CD4-positive, alpha-beta T cell treated with Interleukin-17A for 1 hour (primary cell): ENCODE results near the gene HLA-DPA1.

Source experiments
- DNase-seq: peaks from one replicate; pipeline ENCODE4 v3.0.0-alpha.2; 2020

The HLA-DPA1 gene

DNA sequence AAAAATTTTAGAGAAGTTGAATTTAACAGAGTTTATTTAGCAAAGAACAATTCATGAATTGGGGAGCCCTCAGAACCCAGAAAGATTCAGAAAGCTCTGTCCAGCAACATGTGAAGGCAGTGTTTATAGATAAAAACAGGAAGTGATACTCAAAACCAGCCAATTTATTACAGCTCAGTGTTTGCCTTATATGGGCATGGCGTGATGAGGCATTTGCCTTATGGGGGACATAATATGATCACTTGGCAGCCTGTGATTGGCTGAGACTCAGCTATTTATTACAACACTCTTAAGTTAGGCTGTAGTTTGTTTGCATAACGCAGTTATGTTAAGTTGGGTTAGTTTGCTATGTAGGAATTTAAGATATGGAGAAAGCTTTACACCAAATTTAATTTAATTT lies 11.5 kb downstream of the HLA-DPA1 start:
- peak; percentile 26 for DNase-seq

DNA sequence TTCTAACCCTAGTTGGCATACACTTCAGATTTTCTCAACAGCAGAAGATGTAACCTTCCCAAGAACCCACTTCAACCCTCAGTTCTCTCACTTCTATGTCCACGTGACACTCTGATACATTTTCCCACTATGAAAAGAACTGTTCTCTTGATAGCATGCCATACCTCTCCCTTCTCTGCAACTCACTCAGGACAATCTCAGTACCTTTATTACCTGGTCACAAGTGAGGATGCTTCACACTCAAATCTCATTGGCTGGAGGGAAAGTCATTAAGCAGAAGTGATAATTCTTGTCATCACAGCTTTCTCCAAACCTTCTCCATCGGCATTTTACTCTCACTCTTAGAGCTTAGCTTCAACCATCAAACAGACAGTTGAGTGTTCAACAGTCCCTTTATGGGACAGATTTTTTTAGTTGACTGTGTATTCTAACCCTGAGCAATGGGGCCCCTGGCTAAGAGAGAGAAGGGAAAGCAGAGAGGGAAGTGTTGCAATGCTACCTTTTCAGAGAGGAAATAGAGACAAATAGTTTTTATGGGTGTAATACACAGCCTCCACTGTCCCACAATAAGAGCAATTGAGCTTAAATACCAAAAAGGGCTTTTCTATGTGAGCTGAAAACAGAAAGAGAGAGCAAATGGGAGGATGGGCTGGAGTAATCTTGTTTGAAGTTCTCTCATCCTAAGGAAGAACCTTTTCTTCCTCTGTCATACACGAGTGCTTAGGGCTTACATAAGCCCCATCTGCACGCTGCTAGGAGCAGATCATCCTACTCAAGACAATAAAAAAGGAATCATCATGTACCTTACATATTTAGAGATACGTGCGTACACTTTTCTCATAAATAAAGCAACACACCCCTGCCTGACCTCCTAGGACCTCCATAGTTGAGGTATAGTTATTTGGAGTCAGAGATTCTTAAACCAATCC lies 16.0 kb downstream of the HLA-DPA1 start:
- DNase-seq = peak; percentile 17

DNA sequence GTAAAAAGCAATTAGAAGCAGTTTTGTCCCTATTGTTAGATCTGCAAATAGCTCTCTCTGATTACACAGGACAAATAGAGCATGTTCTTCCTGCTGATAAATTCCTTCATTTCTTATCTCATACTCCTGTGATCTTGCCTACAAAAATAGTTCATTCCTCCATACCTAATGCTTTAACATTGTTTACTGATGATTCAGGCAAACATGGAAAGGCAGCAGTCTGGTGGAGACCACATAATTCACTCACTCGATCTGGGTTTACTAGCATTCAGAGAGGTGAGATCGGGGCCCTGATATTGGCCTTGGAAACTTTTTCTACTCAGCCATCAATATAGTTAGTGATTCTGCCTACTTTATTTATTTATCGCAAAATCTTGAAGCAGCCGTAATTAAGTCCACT lies 20.2 kb downstream of the HLA-DPA1 start:
- no peak for DNase-seq

DNA sequence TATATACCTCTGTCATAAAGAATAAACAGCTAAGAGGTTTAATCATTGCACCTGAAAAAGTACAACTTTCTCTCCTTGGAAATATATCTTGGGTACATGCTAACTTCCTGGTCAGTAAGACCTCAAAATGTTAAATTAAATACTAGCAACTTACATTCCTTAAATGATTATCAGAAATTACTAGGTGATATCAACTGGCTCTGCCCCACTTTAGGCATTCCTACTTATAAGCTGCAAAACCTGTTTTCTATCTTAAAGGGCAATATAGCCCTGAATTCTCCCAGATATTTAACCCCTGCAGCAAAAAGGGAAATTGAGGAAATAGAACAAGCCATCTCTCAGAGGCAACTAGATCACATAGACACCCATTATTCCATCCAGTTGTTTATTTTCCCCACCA lies 20.8 kb downstream of the HLA-DPA1 start:
- no peak for DNase-seq

DNA sequence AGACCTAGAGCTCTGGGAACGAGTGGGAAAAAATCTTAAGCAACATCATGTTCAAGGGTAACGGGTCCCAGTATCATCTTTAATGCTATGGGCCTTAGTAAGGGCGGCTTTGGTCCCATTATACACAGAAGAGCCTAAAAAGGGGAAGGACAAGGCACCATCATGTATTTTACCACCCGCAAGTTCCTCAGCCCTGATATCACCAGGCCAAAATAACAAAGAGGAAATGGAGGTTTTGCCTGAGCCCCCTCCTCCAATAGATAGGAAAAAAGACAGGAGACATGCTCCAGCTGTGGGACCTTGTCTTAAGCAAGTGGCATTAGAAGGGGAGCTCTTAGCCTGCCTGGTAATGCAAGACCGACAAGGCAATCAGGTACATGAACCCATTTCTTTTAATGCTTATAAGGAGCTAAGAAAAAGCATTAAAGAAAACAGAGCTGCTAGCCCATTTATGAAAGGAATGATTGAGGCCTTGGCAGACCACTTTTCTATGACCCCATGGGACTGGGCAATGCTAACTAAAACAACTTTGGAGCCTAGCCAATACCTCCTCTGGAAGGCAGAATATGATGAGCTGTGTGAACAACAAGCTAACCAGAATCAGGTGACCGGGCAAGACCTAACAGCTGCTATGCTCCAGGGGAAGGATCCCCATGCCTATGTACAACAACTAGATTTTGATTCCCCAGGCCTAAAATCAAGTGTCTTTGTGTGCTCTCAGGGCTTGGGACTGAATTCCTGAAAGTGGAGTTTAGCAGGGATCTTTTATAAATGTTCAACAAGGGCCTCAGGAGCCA lies 23.2 kb downstream of the HLA-DPA1 start:
- no peak for DNase-seq

DNA sequence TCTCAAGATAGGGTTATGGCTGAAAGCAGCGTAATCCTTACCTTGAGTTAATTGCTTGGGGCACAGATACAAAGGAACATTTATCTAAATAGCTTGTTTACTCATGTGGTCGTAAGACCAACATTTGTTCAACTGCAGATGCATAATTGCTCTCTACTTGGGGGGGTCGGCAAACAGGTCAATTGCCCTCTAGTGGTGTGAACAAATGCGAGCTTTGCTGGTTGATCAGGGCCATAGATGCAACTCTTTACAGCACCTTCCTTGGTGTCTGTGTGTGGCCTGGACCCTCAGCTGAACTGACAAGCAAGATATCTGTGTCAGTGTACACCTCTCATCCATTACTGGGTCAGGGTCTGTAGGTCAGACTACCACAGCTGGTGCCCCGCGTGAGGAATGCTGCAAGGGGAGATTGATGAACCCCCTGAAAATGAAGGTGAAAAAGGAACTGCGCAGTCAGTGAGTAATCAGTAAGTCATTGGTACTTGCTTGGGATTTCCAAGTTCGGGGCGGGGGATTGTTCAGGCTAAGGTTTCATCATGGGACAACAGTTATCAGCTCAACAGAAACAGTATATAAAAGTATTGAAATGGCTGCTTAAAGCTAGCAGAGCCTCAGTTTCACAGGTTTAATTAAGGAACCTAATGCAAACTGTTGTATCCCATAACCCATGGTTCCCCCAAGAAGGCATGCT lies 24.0 kb downstream of the HLA-DPA1 start:
- DNase-seq = no peak

DNA sequence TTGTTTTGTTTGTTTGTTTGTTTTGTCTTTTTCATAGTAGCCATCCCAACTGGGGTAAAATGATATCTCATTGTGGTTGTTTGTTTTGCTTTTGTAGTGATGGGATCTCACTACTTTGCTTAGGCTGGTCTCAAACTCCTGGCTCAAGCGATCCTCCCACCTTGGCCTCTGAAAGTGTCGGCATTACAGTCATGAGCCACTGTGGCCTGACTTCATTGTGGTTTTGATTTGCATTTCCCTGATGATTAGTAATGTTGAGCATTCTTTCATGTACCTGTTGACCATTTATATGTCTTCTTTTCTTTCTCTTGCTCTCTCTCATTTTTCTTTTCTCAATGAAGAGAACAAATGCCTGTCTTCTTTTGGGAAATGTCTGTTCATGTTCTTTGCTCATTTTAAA lies 33.3 kb downstream of the HLA-DPA1 start:
- no peak for DNase-seq

DNA sequence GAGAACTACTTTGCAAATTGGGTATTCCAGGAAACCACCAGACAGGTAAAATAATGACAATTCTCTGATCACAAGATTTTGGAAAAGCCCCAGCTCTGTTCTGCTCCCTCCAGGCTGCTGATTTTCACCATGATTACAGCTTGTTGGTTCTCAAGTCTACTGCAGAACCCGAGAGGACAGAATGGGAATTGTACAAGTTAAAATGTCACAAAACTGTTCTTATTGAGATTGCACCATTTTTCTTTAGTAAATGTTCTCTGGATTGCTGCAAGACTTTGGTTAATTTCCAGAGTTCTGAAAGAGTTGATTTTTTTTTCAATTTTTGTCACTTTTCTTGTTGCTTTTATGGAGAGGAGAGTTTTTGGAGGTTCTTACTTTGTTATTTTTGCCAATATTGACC lies 36.9 kb downstream of the HLA-DPA1 start:
- DNase-seq = no peak

DNA sequence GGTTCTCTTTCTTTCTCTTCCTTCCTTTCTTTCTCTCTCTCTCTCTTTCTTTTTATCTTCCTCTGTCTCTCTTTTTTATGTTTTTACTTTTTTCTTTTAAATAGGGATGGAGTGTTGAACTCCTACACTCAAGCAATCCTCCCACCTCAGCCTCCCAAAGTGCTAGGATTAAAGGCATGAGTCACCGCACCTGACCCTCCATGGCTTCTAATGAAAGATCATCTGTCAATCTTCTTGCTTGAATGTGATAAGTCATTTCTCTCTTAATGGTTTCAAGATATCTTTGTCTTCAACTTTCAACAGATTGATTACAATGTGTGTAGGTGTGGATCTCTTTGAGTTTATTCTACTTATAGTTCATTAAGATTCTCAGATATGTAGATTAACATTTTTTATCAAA lies 38.9 kb downstream of the HLA-DPA1 start:
- DNase-seq = no peak

DNA sequence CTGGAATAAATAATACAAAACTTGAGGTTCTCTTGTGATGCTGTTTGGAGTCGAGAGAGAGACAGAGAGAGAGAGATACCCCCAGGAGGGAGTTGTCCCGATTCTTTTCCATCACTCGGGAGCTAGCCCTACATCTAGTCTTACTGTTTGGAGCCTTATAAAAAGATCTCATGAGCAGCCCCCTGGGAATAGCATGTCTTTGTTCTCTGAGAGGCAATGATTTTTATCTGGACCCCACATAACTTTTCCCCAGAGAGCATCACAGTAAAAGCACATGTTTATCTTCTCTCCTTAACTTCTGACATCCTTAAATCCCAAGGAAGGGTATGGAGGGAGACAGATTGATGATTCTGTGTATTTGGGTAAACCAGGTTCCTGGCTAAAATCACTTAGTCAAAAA lies 43.2 kb downstream of the HLA-DPA1 start:
- DNase-seq = no peak

DNA sequence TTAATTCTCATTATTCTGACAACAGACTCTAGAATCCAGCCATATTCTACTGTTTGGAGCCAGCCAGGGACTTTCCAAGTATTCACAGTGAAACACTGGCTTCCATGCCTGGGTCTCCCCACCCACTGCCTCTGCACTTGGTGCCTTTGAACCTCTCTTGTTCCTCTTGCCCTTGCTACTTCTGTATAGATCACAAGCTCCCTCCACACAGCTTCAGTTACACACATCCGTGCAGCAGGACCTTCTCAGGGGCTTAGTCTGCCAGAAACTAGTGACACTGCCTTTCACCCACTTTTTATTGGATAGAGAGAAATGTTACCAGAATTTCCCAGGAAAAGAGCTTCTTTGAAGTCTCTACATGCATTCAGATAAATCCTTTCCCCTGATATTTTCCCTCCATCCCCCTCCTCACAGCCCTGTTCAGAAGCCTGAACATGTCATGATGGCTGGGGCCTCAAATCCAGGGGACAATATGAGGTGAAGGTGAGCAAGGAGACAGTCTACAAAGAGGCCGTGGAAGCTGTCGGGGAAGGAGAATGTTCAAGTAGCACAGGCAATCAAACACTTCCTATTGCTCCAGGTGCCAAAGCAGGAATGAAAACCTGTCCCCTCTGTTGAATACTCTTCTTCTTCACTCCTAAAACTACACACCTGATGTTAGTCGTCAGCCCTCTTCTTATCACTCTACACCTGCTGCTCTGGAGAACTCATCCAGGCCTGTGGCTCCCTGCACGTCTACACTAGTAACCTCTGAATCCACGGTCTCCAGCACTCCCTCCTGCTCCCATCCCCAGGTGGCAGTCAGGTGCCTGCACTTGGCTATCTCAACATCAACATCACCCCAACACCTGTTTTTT lies 43.9 kb downstream of the HLA-DPA1 start:
- DNase-seq = peak; percentile 61

DNA sequence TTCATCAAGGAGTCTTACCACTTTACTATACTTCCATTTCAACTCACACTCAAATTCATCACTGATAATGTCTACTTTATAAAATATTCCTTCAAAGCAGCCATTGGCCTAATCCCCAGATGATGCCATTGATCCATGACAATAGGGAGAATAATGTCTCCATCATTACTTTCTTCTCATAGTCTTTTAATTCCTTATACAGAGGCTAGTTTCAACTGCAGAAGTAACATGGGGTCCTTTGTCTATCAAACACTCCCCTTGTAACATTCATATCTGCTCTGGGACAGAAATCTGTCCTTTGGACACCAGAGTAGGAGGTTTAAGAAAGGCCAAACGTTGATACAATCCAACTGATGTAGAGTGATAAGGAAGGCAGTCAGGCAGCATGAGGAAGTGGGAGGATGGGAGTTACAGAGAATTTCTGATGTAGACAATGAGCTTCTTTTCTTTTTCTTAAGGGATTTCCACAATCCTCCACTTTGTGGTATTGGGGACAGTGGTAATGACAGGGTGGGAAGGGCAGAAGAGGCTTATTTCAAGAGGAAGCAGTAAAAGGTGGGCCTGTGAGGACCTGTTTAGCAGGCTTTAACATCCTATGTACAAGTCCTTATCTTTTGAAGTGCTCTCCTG lies 45.1 kb downstream of the HLA-DPA1 start:
- DNase-seq = no peak

DNA sequence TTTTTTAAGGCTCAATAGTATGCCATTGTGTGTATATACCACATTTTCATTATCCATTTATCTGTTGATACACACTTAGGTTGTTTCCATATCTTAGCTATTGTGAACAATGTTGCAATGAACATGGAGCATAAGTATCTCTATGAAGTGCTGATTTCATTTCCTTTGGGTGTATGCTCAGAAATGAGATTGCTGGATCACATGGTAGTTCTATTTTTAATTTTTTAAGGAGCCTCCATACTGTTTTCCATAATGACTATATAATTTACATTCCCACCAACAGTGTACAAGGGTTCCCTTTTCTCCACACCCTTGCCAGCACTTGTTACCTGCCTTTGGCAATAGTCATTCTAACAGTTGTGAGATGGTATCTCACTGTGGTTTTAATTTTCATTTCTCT lies 48.9 kb downstream of the HLA-DPA1 start:
- no peak for DNase-seq

DNA sequence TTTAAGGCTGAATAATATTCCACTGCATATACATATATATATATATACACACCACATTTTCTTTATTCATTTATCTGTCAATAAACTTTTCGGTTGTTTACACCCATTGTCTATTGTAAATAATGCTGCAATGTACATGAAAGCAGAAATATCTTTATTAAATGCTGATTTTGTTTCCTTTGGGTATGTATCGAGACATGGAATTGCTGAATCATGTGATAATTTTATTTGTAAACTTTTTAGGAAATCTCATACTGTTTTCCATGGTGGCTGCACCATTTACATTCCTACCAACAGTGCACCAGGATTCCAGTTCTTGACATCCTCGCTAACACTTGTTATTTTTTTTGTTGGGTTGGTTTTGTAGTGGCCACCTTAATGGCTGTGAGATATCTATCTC lies 49.9 kb downstream of the HLA-DPA1 start:
- no peak for DNase-seq

DNA sequence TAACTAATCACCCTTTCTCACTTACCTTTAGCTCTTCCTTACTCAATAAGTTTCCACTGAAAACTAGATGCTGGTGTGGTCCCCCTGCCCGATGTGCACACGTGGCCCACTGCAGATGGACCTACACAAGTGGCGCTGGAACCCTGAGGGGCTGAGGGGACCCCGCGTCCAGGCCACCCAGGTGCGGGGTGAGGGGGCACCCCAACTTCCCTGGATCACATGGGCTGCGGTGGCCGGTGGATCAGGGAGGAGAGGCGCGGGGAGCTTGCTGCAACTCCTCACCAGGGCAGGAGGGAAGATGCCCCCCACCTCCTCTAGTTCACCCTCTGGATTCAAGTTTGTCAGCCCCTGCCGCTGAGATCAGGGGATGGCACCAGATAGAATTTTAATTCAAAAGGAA lies 51.5 kb downstream of the HLA-DPA1 start:
- DNase-seq = no peak

DNA sequence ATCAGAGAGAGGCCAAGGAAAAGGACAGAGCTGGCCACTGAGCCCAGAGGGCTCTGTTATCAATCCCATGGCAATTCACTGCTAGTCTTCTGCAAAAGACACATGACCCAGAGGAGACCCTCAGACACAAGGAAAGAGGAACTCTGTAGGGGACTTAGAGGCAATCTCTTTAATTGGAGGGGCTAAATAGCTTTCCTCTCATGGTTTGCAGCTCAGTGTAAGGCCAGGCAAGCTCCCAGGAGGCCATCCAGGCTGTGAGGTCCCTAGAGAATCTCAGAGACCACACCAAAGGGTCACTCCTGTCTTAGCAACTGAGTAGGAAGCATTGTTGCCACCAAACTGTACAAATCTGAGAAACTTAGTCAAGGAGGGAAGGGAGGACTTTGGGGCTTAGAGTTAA lies 54.1 kb downstream of the HLA-DPA1 start:
- DNase-seq = no peak

DNA sequence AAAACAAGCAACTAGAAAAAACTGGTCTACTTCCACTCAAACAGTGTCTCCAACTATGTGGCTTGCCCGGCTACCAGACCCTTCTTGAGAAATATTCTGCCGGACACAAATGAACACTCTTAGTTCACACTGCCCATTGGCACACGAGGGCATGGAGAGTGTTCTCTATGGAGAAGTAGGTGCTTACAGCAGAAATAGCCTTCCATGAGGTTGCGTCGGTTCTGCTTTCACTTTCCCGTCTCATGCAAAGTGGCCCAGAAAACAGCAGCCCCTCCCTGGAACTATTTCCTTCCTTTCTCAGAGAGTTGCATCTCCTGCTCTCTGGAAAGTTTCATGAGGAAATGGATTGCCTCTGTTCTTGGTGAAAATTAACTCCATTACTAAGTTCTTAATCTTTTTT lies 54.5 kb downstream of the HLA-DPA1 start:
- peak; percentile 45 for DNase-seq

DNA sequence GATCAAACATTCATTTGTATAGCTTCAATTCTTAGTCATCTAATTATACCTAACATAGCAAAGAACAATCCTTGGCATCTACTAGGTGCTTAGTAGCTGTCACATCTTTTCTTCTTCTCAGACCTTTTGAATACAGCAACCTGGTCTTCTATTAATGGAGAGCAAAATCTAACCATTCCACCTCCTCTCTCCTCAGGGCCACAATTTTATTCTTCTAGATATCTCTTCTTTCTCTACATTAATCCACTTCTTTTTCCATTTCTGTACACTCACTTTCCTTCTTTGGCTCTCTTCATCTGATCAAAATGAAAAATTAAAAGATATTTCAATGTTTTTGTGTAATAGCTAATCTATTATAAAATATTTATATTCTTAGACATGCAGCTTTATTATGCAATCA lies 55.0 kb downstream of the HLA-DPA1 start:
- no peak for DNase-seq

DNA sequence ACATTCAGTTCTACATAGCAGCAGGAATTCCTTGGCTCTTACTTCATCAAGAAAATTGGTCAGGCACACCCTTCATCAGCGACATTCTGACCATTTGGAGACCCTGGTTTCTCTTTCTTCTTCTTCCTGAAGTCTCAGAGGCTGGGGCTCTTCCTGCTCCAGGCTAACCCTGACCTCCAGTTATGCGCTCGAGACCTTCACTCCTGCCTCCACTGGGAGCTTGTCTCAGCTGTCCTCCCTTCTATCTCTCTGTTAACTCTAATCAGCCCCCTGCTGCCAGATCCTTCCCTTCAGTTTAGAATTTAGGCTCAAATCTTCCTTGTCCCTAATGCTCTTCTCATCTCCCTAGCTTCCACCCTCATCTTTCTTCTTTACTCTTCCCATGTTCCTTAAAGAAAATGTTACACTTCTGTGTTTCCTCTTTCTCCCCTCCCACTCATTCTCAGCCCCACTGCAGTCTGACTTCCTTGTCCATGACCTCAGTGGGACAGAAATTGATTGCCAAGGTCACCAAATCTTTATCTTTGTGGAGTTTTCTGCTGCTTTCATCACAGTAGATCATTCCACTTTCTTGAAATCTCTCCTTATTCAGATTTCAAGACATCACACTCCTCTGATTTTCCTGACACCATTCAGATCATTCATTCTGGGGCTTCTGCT lies 55.6 kb downstream of the HLA-DPA1 start:
- no peak for DNase-seq

DNA sequence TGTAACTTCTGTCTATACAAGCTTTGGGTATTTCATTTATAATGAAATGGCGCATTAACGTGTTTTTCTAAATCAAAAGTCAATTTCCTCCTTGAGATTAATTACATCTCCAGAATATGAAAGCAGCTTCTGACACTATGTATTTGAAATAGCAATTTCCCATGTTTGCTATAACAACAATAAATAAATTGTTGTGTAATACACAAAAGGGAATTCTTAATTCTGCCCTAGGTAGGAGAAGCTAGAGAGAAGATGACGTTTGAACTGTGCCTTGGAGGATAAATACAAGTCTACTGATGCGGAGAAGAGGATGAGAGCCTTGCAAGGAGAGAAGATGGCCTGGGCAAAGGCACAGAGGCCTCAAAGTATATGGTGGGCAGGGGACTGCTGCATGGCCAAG lies 56.4 kb downstream of the HLA-DPA1 start:
- no peak for DNase-seq

DNA sequence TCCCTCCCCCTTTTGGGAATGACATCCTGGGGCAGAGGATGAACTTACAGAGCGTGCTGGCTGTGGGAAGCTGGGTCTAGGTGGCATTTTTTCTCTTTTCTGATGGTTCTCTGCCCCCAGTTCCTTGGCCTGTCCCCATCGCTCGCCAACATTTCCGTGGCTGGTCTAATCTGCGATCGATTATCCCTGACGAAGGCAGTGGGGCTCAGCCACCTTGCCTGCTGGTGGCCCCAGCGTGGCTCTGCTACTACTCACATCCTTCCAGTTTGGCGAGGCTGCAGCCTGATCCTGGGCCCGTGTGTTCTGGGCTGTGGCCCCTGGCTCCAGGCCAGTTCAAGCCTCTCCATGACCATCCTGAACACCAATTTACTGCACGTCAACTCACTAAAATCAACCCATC lies 57.7 kb downstream of the HLA-DPA1 start:
- DNase-seq = no peak
